Cortex of kidney (tissue), 1 donor: ENCODE results near the gene HLCS.
"Not testable (repeated sequence)": the region's sequence is repeated elsewhere in the genome, so short reads cannot be mapped to it uniquely, and the experiment has no call there.

Experiments
- DNase-seq: peaks from one replicate; lab custom pipeline; 2025; lab: John Stamatoyannopoulos, UW

HLCS gene

DNA sequence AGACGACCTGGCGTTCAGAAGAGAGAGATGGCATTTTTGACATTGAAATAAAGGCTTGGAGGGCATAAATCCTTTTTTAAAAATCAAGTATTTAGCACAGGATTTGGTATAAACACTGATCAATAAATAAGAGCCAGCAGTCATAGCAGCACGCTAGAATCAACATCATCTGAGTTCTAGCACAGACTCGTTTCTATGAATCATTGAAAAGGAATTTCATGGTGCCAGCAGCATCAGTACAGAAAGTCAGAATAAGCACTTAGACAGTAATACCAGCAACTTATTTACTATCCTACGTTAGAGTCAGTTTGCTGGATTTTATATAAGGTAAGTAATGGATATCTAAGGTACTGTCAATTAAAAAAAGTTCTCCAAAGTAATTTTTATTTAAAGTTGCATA, 119.3 kb downstream of the HLCS start:
- no peak for DNase-seq

DNA sequence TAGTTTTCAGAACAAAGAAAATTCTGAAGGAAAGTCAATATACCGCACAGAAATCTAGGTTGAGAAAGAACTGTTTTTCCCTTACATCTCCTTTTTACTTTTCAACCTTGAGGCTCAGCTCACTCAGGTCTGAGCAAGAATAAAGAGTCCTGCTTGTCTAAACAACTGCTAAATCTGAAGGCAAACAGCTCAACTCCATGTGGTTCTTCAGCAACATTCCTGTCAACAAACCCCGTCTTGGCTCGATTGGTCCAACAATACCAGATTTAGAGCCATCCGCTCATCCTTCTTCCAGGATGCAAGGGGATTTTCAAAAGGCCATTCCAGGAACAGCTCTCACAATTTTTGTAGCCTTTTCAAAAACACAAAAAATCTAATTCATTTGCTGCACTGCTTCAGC, 119.8 kb downstream of the HLCS start:
- no peak for DNase-seq

DNA sequence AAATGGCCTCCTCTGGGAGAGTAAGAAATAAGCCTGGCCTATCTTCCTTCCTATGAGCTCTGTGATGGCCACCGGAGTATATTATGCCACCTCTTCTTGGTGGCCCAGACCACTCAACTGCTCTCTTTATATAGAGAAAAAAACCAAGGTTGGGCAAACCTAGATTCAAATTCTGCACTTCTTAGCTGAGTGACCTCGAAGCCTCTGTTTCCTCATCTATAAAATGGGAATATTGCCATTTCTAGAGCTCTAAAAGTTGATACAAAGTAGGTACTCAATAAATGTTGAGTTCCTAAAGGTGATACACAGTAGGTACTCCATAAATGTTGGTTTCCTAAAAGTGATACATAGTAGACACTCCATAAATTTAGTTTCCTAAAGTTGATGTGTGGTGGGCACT, 120.7 kb downstream of the HLCS start:
- no peak for DNase-seq

DNA sequence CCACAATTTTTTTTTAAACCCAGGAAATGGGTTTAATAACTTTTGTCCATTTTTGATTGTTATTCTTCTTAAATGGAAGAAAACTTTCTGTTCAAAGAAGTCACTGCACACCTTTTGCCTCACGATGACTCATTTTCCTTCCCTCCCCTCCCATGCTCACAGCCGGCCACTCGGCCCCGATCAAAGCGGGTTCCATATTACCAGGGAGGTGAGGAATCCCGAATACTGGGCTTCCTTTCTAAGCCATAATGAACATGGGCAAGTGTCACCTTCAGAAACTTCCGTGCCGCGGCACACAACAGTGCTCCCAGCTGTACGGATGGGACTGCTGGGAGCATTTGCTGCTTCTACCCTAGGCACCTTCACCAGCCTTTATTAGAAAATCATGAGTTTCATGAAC, 121.4 kb downstream of the HLCS start:
- DNase-seq = no peak

DNA sequence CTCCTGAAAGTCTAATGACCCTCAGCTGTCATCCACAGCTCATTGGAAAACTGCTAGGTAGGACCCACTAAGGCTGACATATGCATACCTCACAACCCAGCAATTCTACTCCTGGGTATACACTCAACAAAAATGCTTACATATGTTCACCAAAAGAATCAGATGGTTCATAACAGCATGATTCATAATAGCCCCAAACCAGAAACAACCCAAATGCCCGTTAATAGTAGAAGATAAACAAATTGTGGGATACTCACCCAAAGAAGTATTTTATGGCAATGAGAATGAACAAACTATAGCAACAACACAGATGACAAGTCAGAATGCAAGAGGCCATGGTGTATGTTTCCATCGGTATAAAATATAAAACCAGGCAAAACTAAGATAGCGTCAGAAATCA, 124.6 kb downstream of the HLCS start:
- DNase-seq = no peak

DNA sequence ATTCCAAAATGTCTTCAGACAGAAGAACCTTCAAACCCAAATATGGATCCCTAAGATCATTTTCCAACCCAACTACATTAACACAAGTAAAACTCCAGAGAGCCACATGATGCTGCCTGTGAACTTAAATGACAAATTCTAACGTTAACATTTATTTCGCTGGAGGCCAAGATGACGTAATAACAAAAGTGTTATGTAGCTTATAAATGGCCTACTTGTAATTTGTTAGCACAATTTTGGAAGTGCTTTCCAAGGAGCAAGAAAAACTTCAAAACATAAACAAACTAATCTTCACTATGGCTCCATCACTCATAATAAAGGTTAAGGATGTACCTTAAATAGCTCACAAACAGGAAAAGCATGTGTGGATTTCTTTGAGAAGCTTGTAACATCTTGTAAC, 126.7 kb downstream of the HLCS start:
- DNase-seq = no peak

DNA sequence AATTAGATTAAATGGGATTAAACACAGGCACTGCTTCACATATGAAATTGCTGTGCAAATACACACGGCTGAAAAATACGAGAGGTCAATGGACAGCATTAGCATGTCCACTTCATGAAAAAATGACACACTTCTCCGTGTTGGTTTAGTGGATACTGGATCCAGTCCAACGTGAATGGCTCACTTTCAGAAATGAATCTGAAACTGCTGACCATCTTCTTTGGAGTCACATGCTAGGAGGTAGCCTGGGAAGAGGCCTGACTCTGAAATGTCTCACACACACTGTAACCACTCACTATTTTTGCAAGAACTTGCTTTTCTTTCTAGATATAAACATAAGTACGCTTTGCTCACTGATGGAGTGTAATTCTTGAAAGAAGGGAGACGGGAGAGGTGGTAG, 127.3 kb downstream of the HLCS start:
- DNase-seq = no peak

DNA sequence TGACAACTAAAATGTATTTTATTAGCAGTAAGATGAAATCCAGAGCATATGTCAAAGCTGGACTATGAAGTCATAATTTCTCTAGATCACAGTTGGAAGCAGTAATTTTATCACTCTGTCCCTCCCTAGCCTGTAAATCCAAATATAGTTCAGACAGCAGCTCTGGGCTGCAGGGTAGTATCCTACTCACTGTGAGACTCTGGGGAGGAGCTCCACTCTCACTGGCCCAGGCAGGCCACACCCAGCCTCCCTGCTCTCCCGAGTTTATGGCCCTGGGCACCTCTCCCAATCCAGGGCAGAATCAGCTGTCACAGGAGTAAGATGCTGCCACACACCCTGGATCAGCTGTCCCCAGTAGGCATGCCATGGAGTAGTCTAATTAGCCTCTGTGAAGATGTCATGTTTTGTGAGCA, 131.1 kb downstream of the HLCS start:
- no peak for DNase-seq

DNA sequence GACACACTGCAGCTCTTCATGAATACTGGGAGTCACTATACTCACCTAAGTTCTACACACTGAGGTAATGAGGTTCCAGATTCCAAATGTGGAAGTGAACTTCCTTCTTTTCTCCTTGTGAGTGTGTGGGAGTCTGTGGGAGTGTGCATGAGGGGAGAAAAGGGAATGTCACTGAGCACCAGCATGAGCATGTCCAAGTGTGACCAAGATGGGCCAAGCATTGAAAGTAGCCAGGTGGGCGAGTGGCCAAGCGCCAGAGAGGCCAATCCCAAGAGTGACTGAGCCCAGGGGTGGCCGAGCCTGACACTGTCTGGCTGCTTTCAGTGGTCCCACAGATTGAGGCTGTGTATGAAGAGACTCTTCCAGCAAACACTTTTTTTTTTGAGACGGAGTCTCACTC, 132.3 kb downstream of the HLCS start:
- no peak for DNase-seq

DNA sequence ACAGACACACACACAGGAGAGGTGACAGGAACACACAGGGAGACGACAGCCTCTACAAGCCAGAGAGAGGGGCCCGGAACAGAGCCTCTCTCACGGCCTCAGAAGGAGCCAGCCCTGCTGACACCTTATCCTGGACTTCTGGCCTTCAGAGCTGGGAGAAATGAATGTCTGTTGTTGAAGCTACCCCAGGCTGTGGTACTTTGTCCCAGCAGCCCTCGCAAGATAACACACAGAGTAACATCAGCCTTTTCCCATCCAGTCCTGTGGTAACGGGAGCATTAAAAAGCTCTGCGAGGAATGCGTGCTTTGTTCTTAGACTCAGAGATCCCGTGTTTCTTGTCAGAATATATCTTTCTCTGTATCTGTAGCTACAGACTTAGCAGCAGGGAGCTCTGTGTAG, 136.4 kb downstream of the HLCS start:
- DNase-seq = no peak

DNA sequence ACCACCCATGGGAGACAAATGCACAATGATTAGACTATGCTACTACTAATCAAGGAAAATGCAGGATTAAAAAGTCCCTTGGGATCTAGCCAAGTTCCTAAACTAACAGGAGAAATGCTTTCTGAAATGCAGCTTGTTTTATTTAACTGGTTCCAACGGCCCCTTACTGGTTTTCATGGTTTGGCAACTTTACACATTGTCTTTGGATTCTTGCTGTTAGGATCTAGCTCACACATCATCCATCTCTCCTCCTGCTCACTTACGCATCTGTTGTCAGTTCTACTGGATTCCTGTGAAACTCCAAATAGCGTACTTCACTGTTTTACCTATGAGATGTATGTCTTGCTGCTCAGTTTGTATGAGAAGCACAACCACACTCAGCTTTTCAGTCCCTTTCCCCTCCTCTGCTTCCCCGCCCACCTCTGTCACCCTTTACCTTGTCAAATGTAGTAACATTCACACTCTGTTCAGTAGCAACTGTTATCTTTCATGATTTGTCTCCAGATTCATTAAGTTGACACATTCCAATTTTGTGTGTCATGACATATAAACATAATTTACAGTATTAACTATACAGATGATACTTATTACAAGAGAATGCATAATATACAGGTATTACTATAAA, 137.5 kb downstream of the HLCS start:
- no peak for DNase-seq

DNA sequence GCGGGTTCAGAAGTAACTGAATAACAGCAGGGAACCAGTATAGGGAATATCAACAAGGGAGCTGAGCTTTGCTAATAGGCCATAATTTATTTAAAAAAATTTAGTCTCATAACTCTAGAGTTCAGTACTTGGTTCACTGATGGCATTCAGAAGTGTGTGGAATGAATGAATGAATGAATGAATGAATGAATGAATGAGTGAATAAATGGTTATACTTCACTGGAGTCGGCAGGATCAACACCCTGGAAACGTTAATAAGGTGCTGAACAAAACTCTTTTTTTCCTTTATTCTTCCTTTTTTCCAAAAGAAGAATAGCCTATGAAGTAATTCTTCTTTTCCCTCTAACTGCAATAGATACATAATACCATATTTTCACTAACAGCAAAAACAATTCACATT, 138.3 kb downstream of the HLCS start:
- DNase-seq = no peak

DNA sequence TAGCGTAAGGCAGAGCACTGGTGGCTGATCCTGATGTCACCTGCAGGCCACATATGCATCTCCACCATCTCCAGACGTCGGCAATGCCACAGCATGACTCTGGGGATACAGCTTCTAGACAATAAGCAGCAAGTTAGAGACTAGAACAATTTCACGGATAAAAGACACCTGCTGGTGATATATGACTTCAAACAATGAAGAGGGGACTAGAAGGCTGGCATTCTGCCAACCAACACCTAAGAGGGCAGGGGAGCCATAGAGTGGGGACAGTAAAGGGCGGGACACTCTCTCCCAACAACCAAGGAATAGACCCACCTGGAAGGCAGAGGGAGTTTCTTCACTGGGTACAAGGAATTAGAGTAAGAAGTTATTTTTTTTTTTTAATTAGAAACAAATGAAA, 140.8 kb downstream of the HLCS start:
- DNase-seq = no peak

DNA sequence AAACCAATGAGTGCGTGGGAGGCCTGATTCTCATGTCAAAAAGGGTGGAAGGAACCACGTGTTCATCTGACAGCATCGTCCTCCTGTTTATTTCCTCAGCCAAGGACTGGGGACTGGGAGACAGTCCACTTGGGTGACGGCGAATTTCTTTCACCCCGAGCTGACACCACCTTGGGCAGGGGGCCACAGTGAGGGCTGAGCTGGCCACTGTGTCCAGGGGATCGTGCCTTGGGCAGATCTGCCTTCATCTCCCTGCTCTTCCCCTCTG, 145.5 kb downstream of the HLCS start:
- no peak for DNase-seq

DNA sequence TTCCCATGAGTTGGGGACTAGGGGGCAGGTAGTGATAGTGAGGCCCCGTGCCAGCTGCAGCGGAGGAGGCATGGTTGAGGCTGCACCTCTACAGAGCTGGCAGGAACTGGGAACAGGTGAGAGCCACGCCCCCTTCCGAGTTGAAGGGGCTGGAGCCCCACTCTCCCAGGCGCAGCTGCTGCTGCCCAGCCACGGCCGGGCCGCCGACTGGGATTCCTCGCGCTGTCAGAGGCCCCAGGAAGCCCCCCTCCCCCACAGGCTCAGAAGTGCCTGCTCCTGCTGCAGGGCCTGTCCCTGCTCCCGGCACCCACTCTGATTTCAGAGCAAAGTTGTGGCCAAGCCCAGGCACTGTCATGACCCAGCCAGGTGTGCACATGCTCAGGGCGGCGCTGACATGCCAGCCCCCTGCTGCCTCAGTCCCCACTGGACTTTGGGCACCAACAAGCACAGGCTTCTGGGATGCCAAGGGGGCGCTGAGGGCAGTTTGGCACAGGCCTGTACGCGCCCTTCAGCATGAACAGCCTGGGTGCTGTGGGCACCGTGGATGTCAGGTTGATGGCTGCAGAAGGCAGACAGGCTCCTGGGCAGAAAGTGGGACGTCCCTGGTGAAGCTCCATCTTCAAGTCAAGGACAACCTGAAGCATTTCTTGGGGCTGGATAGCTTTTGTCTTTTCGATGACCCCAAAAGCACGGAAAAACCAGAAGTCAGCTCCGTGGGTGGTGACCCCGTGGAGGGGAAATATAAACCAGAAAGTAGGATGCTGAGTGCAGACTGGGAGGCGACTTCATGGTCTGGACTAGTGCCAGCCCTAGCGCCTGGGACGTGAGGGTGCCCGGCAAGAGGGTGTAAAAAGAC, 146.1 kb downstream of the HLCS start:
- no peak for DNase-seq

DNA sequence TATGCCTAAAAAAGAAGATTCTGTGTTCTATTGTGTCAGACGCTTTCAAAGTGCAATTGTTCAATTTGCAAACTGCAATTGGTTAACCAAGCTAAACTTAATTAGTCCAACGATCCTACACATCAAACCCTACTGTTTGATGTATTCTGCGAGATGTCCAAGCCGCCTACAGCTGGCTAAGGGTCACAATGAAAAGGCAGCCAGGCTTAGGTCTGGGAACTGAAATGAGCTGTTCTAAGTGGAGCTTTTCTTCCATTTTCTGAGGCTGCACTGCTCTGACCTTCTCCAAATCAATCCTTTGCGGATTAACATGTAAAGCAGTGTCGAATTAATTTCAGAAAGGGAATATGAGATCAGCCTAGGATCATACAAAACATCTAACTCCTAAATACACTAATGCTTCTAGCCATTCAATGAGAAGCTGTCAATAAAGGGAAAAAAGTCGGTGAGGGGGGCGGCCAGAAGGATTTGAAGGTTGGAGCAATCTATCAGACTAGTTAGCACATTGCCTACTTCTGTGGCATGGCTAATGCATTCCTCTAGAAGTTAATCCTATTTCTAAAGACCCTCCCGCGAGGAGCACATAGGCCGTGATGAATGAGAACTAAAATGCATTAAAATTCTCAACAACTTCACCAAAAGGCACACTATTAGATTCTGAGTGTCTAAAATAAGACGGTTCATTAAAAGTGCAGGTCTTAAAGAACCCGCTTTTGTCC, 148.6 kb downstream of the HLCS start:
- no peak for DNase-seq

DNA sequence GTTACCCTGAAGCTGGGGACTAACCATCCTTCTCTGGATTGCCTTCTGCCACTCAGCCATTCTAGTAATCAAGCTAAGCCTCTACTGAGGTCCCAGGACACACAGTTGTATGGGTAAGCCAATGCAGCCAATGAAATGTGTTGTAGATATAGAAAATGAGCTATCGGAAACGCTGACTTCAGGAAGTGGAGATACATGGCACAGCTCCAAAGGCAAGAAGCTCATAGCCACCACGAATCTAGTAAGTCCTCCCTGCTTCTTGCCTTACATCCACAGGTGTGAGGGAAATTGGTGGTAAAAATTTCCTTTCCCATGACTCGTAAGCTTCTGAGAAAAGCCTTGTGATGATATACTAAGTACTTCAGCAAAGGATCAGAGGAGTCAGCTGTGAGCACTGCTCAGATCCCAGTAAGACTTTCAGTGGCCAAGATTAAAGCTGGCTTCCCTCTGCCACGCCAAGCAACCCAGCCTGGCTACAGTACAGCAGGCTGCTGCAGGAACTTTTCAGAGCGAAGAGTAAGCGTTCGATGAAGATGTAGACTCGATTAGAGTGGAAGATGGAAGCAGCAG, 149.8 kb downstream of the HLCS start:
- DNase-seq = no peak

DNA sequence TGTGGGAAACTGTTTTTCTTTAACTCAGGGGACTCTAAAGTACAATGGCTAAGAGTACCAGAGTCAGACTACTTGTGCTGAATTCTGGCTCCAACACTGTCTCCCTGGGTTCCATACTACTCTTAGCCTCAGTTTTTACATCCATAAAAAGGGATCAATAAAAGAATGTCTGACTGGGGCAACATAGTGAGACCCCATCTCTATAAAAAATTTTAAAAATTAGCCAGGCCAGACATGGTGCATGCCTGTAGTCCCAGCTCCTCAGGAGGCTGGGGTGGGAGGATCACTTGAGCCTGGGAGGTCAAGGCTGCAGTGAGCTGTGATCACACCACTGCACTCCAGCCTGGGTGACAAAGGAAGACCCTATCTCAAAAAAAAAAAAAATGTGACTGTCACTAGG, 150.4 kb downstream of the HLCS start:
- DNase-seq = not testable (repeated sequence)

DNA sequence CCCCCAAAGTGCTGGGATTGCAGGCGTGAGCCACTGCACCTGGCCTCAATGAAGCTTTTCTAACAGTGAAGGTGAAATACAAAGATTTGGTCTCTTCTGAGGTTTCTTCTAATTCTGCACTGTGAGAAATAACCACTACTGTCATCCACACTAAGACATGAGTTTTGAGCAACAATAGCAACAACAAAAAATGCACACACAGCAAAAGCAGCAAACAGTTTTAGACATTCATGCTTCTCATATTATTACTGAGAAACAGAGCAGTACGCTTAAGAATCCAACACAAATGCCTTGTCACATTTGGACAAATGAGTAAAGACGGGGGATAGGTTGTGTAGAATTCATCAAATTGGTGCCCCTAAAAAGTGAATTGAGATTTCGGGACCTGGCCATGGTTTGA, 151.2 kb downstream of the HLCS start:
- no peak for DNase-seq

DNA sequence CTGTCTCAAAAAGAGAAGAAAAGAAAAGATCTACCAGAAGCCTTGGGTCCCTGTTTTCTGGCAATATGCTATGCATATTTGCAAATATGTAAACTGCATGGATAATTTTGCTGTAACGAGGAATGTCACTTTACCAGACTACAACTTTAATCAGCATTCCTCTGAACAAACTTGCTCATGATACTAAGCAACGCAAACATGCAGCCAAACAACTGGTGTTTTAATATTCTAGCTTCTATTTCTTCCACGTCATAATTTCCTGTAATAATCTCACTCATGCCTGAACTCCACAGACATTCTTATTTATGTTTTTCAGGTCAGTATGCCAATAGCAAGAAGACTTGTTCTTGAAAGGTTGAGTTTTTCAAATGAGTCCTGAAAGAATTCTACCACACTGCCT, 153.4 kb downstream of the HLCS start:
- no peak for DNase-seq

DNA sequence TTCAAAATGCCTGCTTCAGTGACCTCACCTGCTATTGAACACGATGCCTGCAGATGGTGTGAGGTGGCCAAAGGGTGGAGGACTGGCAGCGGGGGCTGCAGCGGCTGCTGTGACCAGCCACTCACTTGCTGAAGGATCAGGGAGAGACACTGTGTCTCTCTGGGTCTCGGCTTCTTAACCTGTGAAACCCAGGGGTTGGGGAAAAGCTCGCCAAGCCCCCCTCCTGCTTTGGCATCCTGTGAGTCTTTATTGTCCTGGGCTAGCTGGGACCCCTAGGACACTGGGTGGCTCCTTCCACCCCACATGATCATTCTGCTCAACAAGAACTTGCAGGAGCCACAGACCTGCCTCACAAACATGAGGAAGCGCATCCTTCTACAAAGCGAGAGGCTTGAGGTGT, 154.7 kb downstream of the HLCS start:
- no peak for DNase-seq

DNA sequence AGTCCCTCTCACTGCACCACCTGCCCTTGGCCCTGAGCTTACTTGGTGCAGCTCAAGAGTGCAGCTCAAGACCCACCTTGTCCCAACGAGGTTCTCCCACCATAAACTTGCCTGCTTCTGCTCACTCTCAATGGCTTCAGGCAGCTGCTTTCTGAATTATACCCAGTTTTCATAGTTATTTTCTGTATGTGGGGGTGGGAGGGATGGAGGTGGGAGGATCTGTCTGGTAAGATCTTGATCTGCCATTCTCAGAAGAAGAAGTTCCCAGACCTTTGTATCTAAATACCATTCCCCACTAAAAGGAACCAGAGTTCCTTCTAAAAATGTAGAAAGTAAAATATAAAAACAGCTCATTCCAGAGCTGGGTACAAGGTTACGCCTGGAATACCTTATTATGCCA, 156.0 kb downstream of the HLCS start:
- no peak for DNase-seq

DNA sequence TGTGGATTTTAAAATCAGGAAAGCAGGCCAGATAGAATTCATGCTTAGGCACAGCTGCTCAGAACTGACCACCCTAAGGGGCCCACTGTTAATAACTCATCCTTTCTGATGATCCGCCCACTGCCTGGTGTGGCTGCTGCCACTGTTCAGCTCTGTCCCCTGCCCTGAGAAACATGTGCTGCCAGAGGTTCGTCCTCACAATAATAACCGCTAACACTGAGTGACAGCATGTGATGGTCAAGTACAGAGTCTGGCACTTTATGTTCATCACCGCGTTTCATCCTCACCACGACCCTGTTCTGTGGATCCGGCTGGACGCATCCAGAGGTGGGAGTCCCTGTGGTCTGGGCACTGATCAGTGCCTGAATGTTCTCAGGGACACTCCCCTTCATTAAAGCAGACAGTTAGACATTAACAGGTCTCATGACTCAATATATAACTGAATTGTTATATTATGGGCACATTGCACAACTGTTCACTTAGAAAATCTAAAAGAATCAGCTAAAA, 159.0 kb downstream of the HLCS start:
- DNase-seq = no peak
